MCF 10A (cell line): ENCODE measurements around the gene GRIA2. TPM values are rescaled to one million over a fixed set of nuclear protein-coding genes. Genes with fewer than 3 reads are reported as not detected.

Source experiments
- BruUV-seq: library from RNA; stranded (reverse); fragments of 400-500 nt; replicated peaks from 2 replicates; lab custom pipeline; 2021; lab: Mats Ljungman, UMichigan
- CTCF ChIA-PET: fragments of 300-600 bp; sonication (Branson Sonifier 250); formaldehyde crosslinking; extraction: SDS; loops from one replicate; lab custom pipeline; 2021; ENCODE audit warnings: antibody characterized with exemption, inconsistent platforms; lab: Yijun Ruan, JAX
- POLR2A ChIA-PET: fragments of 300-600, 350-650 bp; sonication (Branson Sonifier 250); formaldehyde crosslinking; extraction: SDS; loops from one replicate; lab custom pipeline; 2020; ENCODE audit warnings: antibody characterized with exemption, inconsistent platforms; lab: Yijun Ruan, JAX
- DNase-seq: peaks from one replicate; pipeline ENCODE4 v3.0.0-alpha.2; 2018; ENCODE audit not compliant: unreplicated experiment
- H3K27ac Mint-ChIP-seq: one replicate; pipeline ENCODE4 v1.8.0; 2022; ENCODE audit warnings: mild to moderate bottlenecking, low read depth, mixed read lengths; ENCODE audit not compliant: unreplicated experiment
- H3K27me3 Mint-ChIP-seq: one replicate; pipeline ENCODE4 v1.8.0; 2022; ENCODE audit warnings: mixed read lengths; ENCODE audit not compliant: insufficient read depth, unreplicated experiment
- H3K36me3 Mint-ChIP-seq: one replicate; pipeline ENCODE4 v1.8.0; 2022; ENCODE audit warnings: mild to moderate bottlenecking, moderate library complexity, mixed read lengths; ENCODE audit not compliant: insufficient read depth, unreplicated experiment
- H3K4me1 Mint-ChIP-seq: one replicate; pipeline ENCODE4 v1.8.0; 2022; ENCODE audit warnings: mixed read lengths; ENCODE audit not compliant: insufficient read depth, unreplicated experiment
- H3K4me3 Mint-ChIP-seq: one replicate; pipeline ENCODE4 v1.8.0; 2022; ENCODE audit warnings: mild to moderate bottlenecking, moderate library complexity, mixed read lengths; ENCODE audit not compliant: unreplicated experiment
- H3K9me3 Mint-ChIP-seq: one replicate; pipeline ENCODE4 v1.8.0; 2022; ENCODE audit warnings: mixed read lengths; ENCODE audit not compliant: unreplicated experiment
- CTCF ChIP-seq: fragments of 200-600 bp; IDR thresholded peaks from one replicate; pipeline ENCODE4 v1.8.0; 2022; ENCODE audit warnings: antibody characterized with exemption, mild to moderate bottlenecking; ENCODE audit not compliant: unreplicated experiment
- intact Hi-C: fragments of 100-400 bp; cut with micrococcal nuclease; formaldehyde crosslinking; loops from 2 replicates; pipeline ENCODE4 v1.14.1; 2022
- total RNA-seq: library from RNA; stranded (reverse); gene quantifications from 2 replicates; pipeline ENCODE4 v1.2.3, GENCODE V29; 2022

GRIA2 gene
- total RNA-seq, 1 experiment from 2014 or later, result not detected

DNA sequence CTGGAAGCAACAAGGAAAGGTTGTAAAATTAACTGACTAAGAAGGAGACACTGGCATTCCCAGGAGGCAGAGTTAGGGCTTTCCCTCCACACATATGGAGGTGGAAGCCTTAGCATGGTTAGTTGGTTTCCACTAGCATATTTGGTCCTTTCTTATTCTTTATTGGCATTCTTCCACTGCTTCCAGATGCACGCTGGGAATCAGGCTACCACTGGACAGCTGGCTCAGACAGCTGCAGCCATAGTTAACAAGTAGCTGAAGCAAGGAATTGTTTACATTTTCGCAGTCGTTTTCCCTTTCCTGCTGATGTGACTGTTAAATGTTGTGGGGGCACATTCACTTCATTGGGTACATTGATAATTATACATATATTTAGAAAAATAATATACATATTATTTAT, 169.2 kb downstream of the GRIA2 start:
- intact Hi-C loops, result no loop called here
- no peaks in the 10 kb centered on the region for H3K27me3 Mint-ChIP-seq
- H3K27ac Mint-ChIP-seq, result no peak overlapping the region
- ChIA-PET CTCF (no interaction called here), POLR2A (interaction anchor here (1.2 kb wide), 1 partner anchor 109 kb away, joined by 3 read pairs; no protein-coding TSS in a partner anchor)
- H3K4me1 Mint-ChIP-seq, result no peaks in the 10 kb centered on the region
- H3K9me3 Mint-ChIP-seq, result no peaks in the 10 kb centered on the region
- no peak for TF ChIP-seq CTCF
- no peak overlapping the region for H3K4me3 Mint-ChIP-seq
- no TSS peak for BruUV-seq
- DNase-seq, result no peak
- no peaks in the 10 kb centered on the region for H3K36me3 Mint-ChIP-seq

- no TSS peak for BruUV-seq
- DNase-seq, result no peak
- no peak overlapping the region for H3K27ac Mint-ChIP-seq
- H3K27me3 Mint-ChIP-seq, result no peaks in the 10 kb centered on the region
- H3K4me3 Mint-ChIP-seq, result no peak overlapping the region
- H3K4me1 Mint-ChIP-seq, result no peaks in the 10 kb centered on the region
- intact Hi-C loops, result no loop called here
- TF ChIP-seq CTCF, result no peak
- POLR2A ChIA-PET, result no interaction called here
- CTCF ChIA-PET, result no interaction called here
- no peaks in the 10 kb centered on the region for H3K9me3 Mint-ChIP-seq
- H3K36me3 Mint-ChIP-seq, result no peaks in the 10 kb centered on the region
Measured at GRCh38 chr4:157405070-157405469, 184.5 kb downstream of the GRIA2 start.

Other genes starting within 250 kb of the GRIA2 start
- 74.8 and 83.7 TPM in 2 replicates for gene PDGFC, start 248.9 kb upstream of the GRIA2 start, total RNA-seq
- 5.9 and 7.1 TPM in 2 replicates for gene GLRB, start 144.6 kb upstream of the GRIA2 start, total RNA-seq